SH-SY5Y (cell line): ENCODE measurements around the gene EXOC3.

ENCODE experiments used
- GATA2 ChIP-seq: IDR thresholded peaks from 2 replicates; pipeline ENCODE4 v1.6.1; 2011; ENCODE audit warnings: mild to moderate bottlenecking, low read depth, low read length
- GATA3 ChIP-seq: IDR thresholded peaks from 2 replicates; pipeline ENCODE4 v1.6.1; 2011; ENCODE audit warnings: low read depth, mild to moderate bottlenecking, low read length, moderate library complexity

- TF ChIP-seq GATA2 = no peak
- no peak for TF ChIP-seq GATA3
Observed at GRCh38 chr5:504326-505154, 61.6 kb downstream of the EXOC3 start.
